ENCODE data around the gene FBXW12.
A peak's percentile ranks its signal among the peaks of the same experiment; 100 is the strongest.

FBXW12 gene

DNA sequence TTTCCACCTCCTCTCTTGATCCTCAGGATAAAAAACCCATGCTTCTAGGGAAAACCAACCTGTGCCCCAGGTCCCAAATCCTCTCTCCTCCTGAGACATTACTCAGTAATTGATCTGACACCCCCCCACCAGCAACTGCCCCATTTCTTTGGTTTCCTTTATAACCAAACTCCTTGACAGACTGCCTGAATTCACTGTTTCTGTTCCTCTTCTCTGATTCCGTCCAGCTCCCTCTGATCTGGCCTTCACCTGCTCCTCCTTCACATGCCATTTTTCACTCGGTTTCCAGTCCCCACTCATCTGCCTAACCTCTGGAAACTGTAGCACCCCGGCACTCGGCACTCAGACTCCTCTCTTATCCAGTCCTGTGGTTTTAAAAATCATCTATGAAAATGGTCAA lies 65.8 kb downstream of the FBXW12 start:
- no peak for DNase-seq

DNA sequence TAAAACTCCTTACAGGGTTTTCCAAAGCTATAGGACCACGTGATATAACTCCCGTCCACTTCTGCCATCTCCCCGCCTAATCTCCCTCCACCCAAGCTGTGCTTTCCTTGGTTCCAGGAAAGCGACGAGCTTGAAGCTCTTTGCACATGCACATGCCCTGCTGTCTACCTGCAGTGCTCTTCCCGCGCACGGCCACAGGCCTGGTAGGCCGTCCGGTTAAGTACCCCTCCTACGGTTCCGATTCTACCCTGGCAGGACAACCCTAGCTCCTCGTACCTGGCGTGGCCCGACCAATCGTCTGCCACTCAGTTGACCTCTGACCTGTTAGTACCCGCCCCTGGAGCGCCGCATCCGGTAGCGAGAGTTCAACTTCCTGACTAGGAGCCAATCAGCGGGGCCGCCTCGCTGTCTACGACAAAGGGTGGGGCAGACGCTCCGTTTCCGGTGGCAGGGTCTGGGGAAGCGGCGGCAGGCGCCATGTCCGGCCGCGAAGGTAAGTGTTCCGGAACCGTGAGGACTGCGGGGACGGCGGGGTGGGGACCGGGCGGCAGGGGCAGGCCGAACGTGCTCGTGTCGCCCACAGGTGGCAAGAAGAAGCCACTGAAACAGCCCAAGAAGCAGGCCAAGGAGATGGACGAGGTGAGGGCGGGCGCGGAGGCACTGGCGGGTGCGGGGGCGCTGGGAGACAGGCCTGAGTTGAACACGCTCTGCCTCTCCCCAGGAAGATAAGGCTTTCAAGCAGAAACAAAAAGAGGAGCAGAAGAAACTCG lies 68.0 kb downstream of the FBXW12 start, which contains the start of the genes CCDC51 and TMA7:
Gene CCDC51 (minus strand): TSS at position 300 of the 770 bp plus-strand sequence. CDS start 4,991 bp downstream, outside the sequence.
Gene TMA7 (plus strand): TSS at position 438 of the 770 bp plus-strand sequence. CDS start 40 bp downstream, at position 478.
- peak; percentile 95 for DNase-seq

DNA sequence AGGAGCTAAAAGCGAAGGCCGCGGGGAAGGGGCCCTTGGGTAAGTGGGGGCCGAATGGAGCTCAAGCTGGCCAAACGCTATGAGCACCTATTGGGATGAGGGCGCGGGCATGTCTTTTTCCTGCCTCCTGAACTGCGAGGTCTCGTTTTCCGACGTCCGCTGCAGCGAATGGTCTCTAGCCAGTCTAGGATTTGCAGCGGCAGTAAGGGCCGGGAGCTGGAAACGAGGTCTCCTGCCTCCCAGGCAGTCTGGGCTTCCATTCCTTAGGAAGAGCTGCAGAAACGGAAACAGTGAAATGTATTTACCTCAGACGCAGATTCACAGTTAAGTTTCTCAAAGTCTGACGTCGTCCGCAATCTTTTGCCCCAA lies 68.6 kb downstream of the FBXW12 start:
- no peak for DNase-seq

DNA sequence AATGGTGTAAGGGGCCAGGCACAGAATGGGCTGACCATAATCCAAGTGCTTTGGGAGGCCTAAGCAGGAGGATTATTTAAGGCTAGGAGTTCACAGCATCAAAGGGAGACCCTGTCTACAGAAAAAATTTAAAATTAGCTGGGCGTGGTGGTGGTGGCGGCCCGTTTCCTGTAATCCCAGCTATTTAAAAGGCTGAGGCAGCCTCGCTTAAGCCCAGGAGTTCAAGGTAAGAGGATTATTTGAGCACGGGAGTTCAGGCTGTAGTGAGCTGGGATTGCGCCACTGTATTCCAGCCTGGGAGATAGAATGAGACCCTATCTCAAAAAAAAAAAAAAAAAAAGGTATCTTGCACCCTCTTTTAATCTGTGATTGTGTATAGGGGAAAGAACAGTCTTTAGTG lies 69.9 kb downstream of the FBXW12 start:
- DNase-seq: no peak

Data from fibroblast of upper back skin (primary cell).